ENCODE measurements around the gene STAB1. TPM values are rescaled to one million over a fixed set of nuclear protein-coding genes. Genes with fewer than 3 reads are reported as not detected.

Gene STAB1
- total and polyA plus RNA-seq, 2 of the 8 experiments (the other 6 are each of a cell fraction or from before 2014, with no cell fraction given) = 1.0 to 1.9 TPM

DNA sequence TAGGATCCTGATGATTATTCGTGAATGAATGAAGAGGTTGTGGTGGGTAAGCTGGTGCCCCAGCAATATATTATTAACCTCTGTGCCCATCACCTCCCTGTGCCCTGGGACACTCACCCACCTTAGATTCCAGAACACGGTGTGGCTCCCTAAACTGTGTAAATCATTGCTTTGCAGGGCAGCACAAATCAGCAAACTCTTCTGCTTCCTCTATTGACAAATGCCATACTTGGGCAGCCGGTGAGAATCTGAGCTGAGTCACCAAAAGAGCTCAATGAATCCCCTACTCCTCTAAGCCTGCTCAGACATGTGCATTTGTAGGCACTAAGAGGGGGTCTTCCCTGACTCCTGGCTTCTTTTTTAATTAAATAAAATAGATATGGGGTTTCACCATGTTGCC is 57.0 kb downstream of the STAB1 start:
- Histone ChIP-seq H2BK5ac (ENCODE audit: low read depth, low read length) (no peak overlapping the region), H2BK120ac (replicated peaks; ENCODE audit: low read depth, low read length) (no peak overlapping the region), H3K14ac (ENCODE audit: insufficient read length) (no peak overlapping the region), H2AFZ (ENCODE audit: low read length) (no peak overlapping the region), H3K27ac (ENCODE audit: low read depth, low read length) (no peak overlapping the region), H4K91ac (replicated peaks; ENCODE audit: insufficient read length, low read length) (no peak overlapping the region), H3K9ac (replicated peaks in 1 of 4; ENCODE audit: extremely low read depth in 1 of 4, low read depth in 3 of 4, low read length in 3 of 4) (no peak overlapping the region), H3K36me3 (ENCODE audit: control insufficient read depth in 2 of 4, insufficient read depth in 4 of 4, low read length in 3 of 4) (peaks cover 4 to 37% (median 8%) of the 10 kb centered on the region in 4 experiments; a peak in 7 of 8 replicates), H4K8ac (ENCODE audit: extremely low read depth, insufficient read depth, low read length) (no peak overlapping the region), H3K27me3 (replicated peaks in 1 of 4; ENCODE audit: control insufficient read depth in 3 of 4, extremely low read depth in 1 of 4, insufficient read depth in 3 of 4, low read length in 3 of 4) (no peaks in the 10 kb centered on the region), H4K5ac (ENCODE audit: insufficient read length, low read depth, low read length) (no peak overlapping the region), H3K56ac (replicated peaks; ENCODE audit: insufficient read length, low read depth, low read length) (no peak overlapping the region), H4K20me1 (replicated peaks in 1 of 2; ENCODE audit: control insufficient read depth in 1 of 2, insufficient read depth in 2 of 2, low read length in 2 of 2) (peaks cover 0 to under 1% of the 10 kb centered on the region in 2 experiments), H3K18ac (ENCODE audit: extremely low read depth, low read length) (no peak overlapping the region), H3K4me2 (ENCODE audit: insufficient read depth in 1 of 2, low read depth in 2 of 2, low read length in 2 of 2) (no peak overlapping the region), H3K23me2 (ENCODE audit: low read depth, low read length) (no peaks in the 10 kb centered on the region), H2AK5ac (ENCODE audit: low read depth, low read length) (no peak overlapping the region), H3K23ac (ENCODE audit: insufficient read length) (no peak overlapping the region), H3K79me2 (ENCODE audit: control insufficient read depth in 1 of 2, insufficient read depth in 2 of 2, low read length in 2 of 2) (no peaks in the 10 kb centered on the region), H3K79me1 (ENCODE audit: low read depth, low read length) (peaks cover 2% of the 10 kb centered on the region), H3K4ac (replicated peaks; ENCODE audit: insufficient read length, low read depth, low read length) (no peak overlapping the region), H2BK15ac (ENCODE audit: low read length) (no peak overlapping the region), H2BK20ac (ENCODE audit: low read length) (no peak overlapping the region), H3K9me3 (ENCODE audit: insufficient read depth in 2 of 2, low read depth in 1 of 2, low read length in 1 of 2) (no peaks in the 10 kb centered on the region), H3K4me3 (ENCODE audit: extremely low read depth in 1 of 4, insufficient read depth in 2 of 4, low read depth in 3 of 4, low read length in 4 of 4) (no peak overlapping the region), H3K4me1 (replicated peaks in 1 of 4; ENCODE audit: control insufficient read depth in 3 of 4, insufficient read depth in 4 of 4, low read length in 3 of 4) (no peaks in the 10 kb centered on the region), H2BK12ac (ENCODE audit: low read depth, low read length) (no peak overlapping the region)
- POLR2A ChIA-PET (ENCODE audit: partially characterized antibody) = no interaction called here
- no peak for DNase-seq (ENCODE audit: low read depth in 1 of 2, low spot score in 2 of 2)
- CTCF ChIA-PET (ENCODE audit: partially characterized antibody) = interaction anchor here (0.8 to 2.9 kb wide), 4 partner anchors 10 to 81 kb away, joined by 3 to 17 read pairs (median 4); no protein-coding TSS in a partner anchor
- no peak for FAIRE-seq
- 86% methylated on average over 3 of the region's 3 CpGs; no CpG with 5 or more reads in 1 of the 2 experiments for WGBS, 2 experiments (ENCODE audit: extremely low coverage in 1 of 2, insufficient coverage in 1 of 2, insufficient read length in 1 of 2, insufficient replicate concordance in 2 of 2, low coverage in 1 of 2, low lambda C conversion rate in 2 of 2, missing lambda C conversion rate in 1 of 2)
- TF ChIP-seq SRF (IDR thresholded peaks at IDR 0.05; ENCODE audit: low read depth, low read length) = no peak
- TF ChIP-seq BACH1 (IDR thresholded peaks at IDR 0.05; ENCODE audit: low read length) = no peak
- no peak for TF ChIP-seq HDAC6 (IDR thresholded peaks at IDR 0.05; ENCODE audit: low read depth, low read length)
- no peak for TF ChIP-seq SP1 (IDR thresholded peaks at IDR 0.05; ENCODE audit: low read depth, low read length)
- no peak for TF ChIP-seq ZNF274 (IDR thresholded peaks at IDR 0.05; ENCODE audit: borderline replicate concordance, extremely low read depth, low read length)
- TF ChIP-seq RBBP5 (IDR thresholded peaks at IDR 0.05; ENCODE audit: borderline replicate concordance, low read depth, low read length) = no peak
- no peak for TF ChIP-seq EP300 (IDR thresholded peaks at IDR 0.05; ENCODE audit: borderline replicate concordance in 1 of 2, low read depth in 2 of 2, low read length in 2 of 2)
- no peak for TF ChIP-seq CREB1 (IDR thresholded peaks at IDR 0.05)
- TF ChIP-seq BCL11A (IDR thresholded peaks at IDR 0.05; ENCODE audit: low read depth in 2 of 2, low read length in 2 of 2) = no peak
- no peak for TF ChIP-seq RXRA (IDR thresholded peaks at IDR 0.05; ENCODE audit: insufficient read depth, low read depth, low read length)
- TF ChIP-seq NRF1 (IDR thresholded peaks at IDR 0.05; ENCODE audit: low read depth, low read length) = no peak
- TF ChIP-seq, protein P1, sequence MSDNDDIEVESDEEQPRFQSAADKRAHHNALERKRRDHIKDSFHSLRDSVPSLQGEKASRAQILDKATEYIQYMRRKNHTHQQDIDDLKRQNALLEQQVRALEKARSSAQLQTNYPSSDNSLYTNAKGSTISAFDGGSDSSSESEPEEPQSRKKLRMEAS (IDR thresholded peaks at IDR 0.05) = no peak
